GM03348 (cell line): Measurements from ENCODE around the gene TMEM106B.

ENCODE experiments used
- DNase-seq: peaks from one replicate; pipeline ENCODE4 v3.0.0; 2012; ENCODE audit warnings: low spot score

The TMEM106B gene

DNA sequence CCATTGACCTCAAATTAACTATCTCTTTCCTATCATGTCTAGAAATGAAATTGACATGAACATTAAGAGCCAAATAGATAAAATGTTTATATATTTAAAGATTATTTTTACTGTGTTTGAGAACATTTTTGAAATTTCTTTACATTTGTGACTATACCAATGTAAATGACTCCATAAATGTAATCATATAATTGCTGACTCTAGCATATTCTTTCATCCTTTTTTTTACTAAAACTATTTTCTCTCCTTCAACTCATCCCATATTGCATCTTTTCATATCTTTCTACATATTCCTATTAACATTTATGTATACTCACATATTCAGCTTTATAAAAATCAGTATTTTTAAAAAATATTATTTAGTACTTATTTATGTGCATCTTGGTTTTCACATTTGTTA is 16.9 kb downstream of the TMEM106B start:
- DNase-seq, result no peak

DNA sequence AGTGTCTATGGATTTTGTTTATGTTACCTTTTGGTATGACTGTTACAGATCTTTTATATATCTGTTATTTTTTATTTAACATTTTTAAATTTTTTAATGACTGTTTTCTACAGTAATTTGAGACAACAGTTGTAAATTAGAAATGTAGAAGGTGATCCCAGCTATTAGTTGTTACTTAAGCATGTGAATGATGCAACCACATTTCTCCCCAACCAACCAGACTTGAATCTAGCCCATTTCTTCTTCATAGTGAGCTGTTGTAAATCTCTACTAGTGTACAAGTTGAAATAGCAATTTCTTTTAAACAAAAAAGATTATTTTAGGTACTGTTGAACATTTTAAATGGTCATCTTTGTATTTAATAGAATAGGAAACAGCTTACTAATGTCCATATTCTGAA is 18.0 kb downstream of the TMEM106B start:
- DNase-seq, result peak; percentile 34

- DNase-seq, result no peak
Observed at GRCh38 chr7:12231097-12231496, 20.0 kb downstream of the TMEM106B start.

GRCh38 chr7:12233175-12233574 is 22.1 kb downstream of the TMEM106B start:
- DNase-seq, result no peak

GRCh38 chr7:12234334-12234865 is 23.3 kb downstream of the TMEM106B start:
- no peak for DNase-seq

DNA sequence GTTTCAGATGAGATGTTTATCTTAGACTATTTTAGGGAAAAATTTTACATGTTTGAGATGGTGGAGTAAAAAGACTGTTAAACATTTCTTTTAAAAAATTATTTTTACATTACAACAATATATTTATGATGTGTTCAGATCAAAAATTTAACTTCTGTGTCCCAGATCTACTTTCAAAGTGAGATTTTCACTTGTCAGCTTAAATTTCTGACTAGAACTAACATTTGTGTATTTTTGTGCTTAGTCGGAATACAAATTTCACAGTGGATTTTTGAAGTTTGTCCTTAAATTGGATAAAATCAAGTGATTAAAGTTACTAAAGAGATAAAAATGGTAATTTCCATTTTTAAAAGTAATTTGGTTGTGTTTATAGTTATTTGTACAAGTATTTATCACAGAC is 24.9 kb downstream of the TMEM106B start:
- DNase-seq, result no peak

DNA sequence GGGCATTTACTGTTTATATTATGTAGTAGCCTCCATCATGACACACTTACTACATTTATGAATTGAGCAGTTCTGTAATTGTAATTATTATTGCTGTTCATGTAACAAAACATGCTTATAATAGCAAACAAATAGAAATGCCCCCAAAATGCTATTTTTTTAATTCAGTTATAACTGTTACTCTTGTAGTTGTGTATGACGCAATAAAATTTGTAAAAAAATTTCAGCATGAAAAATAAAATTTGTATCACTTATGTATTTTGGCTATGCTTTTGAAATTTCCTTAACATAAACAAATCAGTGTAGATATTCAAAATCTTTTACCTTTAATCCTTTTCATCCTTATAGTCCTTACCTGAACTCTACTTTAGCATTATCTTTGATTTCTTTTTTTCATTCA is 25.9 kb downstream of the TMEM106B start:
- no peak for DNase-seq

DNA sequence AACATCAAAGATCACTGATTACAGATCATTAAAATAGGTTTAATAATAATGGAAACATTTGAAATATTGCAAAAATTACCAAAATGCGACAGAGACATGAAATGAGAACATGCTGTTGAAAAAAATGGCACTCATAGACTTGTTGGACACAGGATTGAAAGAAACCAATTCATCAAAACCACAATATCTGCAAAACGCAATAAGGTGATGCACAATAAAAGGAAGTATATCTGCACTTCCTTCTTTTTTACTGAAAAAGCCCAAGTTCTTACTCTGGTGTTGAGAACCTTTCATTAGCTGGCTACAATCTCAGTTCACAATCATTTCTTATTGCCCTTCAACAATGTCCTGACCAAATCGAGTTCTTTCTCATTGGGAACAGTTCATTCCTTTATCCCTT is 28.7 kb downstream of the TMEM106B start:
- no peak for DNase-seq

DNA sequence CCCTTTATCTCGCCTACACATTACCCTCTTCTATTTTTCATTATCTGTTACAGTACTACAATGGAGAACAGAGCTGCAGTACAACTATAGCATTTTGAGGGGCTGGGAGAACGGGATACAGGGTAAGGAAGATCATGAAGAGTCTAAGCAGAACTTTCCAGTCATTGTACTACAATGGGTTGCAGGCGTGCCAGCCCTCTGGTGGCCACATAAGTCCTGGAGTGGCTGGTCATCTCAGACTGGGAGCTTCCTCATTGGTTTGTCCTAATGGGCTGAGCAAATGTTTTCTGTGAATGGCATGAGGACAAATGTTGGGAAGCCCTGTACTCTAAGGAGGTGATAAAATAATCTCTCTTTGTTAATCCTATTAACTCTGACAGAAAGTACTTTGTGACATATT is 33.0 kb downstream of the TMEM106B start:
- DNase-seq, result no peak

DNA sequence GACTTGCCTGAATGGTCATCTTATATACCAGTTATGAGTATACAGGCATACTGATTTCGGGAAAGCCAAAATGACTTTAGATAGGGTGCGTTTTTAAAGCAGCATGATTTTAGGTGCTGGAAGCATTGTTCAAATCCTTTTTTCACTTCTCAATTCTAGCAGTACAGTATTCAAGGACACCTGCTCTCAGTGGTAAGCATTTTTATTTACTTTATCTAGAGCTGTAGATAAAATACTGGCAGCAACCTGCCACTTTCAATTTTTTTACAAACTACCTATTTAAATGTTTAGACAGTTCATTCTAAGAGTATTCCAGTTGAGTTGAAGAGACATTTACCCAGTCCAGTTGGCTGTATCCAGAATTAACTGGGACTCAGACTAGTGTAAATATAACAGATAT is 33.6 kb downstream of the TMEM106B start:
- no peak for DNase-seq

DNA sequence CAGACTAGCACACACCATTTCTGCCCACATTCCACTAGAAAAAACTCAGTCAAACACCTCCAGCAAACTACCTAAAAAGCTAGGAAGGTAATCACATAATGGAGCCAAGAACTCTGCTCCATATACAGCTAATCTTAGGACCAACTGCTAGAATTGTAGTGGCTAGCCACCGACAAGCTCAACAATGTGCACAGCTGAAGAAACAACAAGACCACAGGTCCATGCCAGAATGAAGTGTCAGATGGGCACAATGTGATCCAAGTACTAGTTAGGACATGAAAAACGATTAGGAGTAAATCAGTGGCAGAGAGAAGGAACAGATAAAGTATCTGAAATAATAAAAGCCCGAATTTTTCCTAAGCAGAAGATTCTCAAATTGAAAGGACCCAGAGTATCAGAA is 38.6 kb downstream of the TMEM106B start:
- DNase-seq, result no peak

GRCh38 chr7:12250232-12250631 is 39.1 kb downstream of the TMEM106B start:
- DNase-seq, result no peak

GRCh38 chr7:12256090-12256489 is 45.0 kb downstream of the TMEM106B start:
- no peak for DNase-seq

GRCh38 chr7:12257582-12257981 is 46.5 kb downstream of the TMEM106B start:
- peak; percentile 6 for DNase-seq

GRCh38 chr7:12258074-12258473 is 47.0 kb downstream of the TMEM106B start:
- DNase-seq, result no peak

DNA sequence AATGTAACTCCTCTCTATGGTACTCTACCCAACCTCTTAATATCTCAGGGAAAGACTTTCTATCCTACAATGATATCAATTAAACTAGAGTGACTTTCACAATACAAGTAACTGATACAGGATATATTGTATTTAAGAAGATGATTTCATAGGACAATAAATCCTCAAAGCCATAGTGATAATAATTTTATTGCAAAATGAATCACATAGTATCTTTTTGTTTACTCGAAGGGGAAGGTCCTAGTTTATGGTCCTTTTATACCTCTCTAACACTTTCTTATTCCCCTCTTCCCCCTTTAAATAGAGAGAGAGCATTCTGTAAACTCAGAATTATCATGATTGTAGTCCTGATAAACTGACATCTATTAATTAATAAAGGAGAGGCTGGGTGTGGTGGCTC is 56.4 kb downstream of the TMEM106B start:
- DNase-seq, result no peak

GRCh38 chr7:12269100-12269895 is 58.2 kb downstream of the TMEM106B start:
- no peak for DNase-seq

- no peak for DNase-seq
Observed at GRCh38 chr7:12281038-12281437, 69.9 kb downstream of the TMEM106B start.

- no peak for DNase-seq
Observed at GRCh38 chr7:12287901-12288300, 76.8 kb downstream of the TMEM106B start.

- DNase-seq, result no peak
Observed at GRCh38 chr7:12289996-12290395, 78.9 kb downstream of the TMEM106B start.

DNA sequence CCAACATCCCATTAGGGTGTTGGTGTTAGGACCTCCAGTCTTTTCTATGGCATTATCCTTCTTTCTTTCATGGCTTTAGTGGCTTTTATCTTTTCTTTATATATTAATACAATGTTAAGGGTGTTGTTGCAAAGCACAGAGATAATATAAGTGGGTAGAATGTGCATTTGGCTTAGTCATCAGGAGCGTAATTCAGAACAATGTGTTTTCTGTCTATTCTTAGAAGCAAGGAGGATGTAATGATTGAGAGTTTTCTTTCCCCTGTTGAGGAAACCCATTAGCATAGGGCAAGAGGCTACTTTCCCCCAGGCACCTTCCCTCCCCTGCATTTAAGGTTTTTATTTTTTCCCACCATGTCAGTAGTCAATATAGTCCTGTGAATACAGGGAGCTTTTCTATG is 79.7 kb downstream of the TMEM106B start:
- no peak for DNase-seq

- no peak for DNase-seq
Observed at GRCh38 chr7:12291870-12292269, 80.8 kb downstream of the TMEM106B start.
